ENCODE results near the gene NRAP.

The NRAP gene

GRCh38 chr10:113681533-113682470 lies 18.0 kb upstream of the NRAP start:
- Histone ChIP-seq H3K36me3 (ENCODE audit: control insufficient read depth in 1 of 2, insufficient read depth in 2 of 2, low read length in 2 of 2) (no peaks in the 10 kb centered on the region), H3K4me1 (ENCODE audit: control insufficient read depth in 1 of 2, insufficient read depth in 2 of 2, low read length in 2 of 2) (peaks cover 24 to 25% of the 10 kb centered on the region in 2 donors), H3K27me3 (ENCODE audit: control insufficient read depth in 1 of 2, insufficient read depth in 2 of 2, low read length in 2 of 2) (no peaks in the 10 kb centered on the region), H3K27ac (ENCODE audit: low read depth, low read length) (no peak overlapping the region), H3K9ac (ENCODE audit: low read depth in 1 of 2, low read length in 2 of 2) (peak overlapping the region; percentile 96 to 98), H3K9me3 (ENCODE audit: control insufficient read depth in 1 of 2, low read length in 2 of 2) (peaks cover under 1 to 4% of the 10 kb centered on the region in 2 donors), H3K4me3 (ENCODE audit: low read depth in 1 of 2, low read length in 2 of 2) (peak overlapping the region; percentile 86 to 95)

- H3K27me3 ChIP-seq (ENCODE audit: control insufficient read depth in 1 of 2, insufficient read depth in 2 of 2, low read length in 2 of 2) = no peaks in the 10 kb centered on the region
- peaks cover 21 to 25% of the 10 kb centered on the region in 2 donors for H3K4me1 ChIP-seq (ENCODE audit: control insufficient read depth in 1 of 2, insufficient read depth in 2 of 2, low read length in 2 of 2)
- H3K27ac ChIP-seq (ENCODE audit: low read depth, low read length) = peak overlapping the region; percentile 98
- no peaks in the 10 kb centered on the region for H3K9me3 ChIP-seq (ENCODE audit: control insufficient read depth in 1 of 2, low read length in 2 of 2)
- H3K4me3 ChIP-seq (ENCODE audit: low read depth in 1 of 2, low read length in 2 of 2) = peak overlapping the region; percentile 86 to 95
- H3K36me3 ChIP-seq (ENCODE audit: control insufficient read depth in 1 of 2, insufficient read depth in 2 of 2, low read length in 2 of 2) = no peaks in the 10 kb centered on the region
- peak overlapping the region; percentile 96 to 98 for H3K9ac ChIP-seq (ENCODE audit: low read depth in 1 of 2, low read length in 2 of 2)
Observed at GRCh38 chr10:113680190-113681111, 16.6 kb upstream of the NRAP start.

GRCh38 chr10:113679463-113680189 lies 15.8 kb upstream of the NRAP start, which contains the start of gene CASP7:
Gene CASP7, plus strand, starts transcription at chr10:113679912. Its CDS starts 17,582 bp downstream, at chr10:113697494.
- Histone ChIP-seq H3K4me3 (ENCODE audit: low read depth in 1 of 2, low read length in 2 of 2) (peak within 1 kb of the TSS; percentile 86 to 95), H3K4me1 (ENCODE audit: control insufficient read depth in 1 of 2, insufficient read depth in 2 of 2, low read length in 2 of 2) (peaks cover 15 to 25% of the 10 kb centered on the region in 2 donors), H3K9ac (ENCODE audit: low read depth in 1 of 2, low read length in 2 of 2) (peak within 1 kb of the TSS; percentile 96 to 98), H3K9me3 (ENCODE audit: control insufficient read depth in 1 of 2, low read length in 2 of 2) (no peaks in the 10 kb centered on the region), H3K36me3 (ENCODE audit: control insufficient read depth in 1 of 2, insufficient read depth in 2 of 2, low read length in 2 of 2) (no peaks in the 10 kb centered on the region), H3K27ac (ENCODE audit: low read depth, low read length) (peak within 1 kb of the TSS; percentile 98), H3K27me3 (ENCODE audit: control insufficient read depth in 1 of 2, insufficient read depth in 2 of 2, low read length in 2 of 2) (no peaks in the 10 kb centered on the region)

- H3K4me3 ChIP-seq (ENCODE audit: low read depth in 1 of 2, low read length in 2 of 2) = no peak overlapping the region
- no peaks in the 10 kb centered on the region for H3K36me3 ChIP-seq (ENCODE audit: control insufficient read depth in 1 of 2, insufficient read depth in 2 of 2, low read length in 2 of 2)
Observed at GRCh38 chr10:113666682-113667252, 2.9 kb upstream of the NRAP start.

GRCh38 chr10:113665806-113666354 lies 2.0 kb upstream of the NRAP start:
- H3K9me3 ChIP-seq (ENCODE audit: control insufficient read depth in 1 of 2, low read length in 2 of 2) = peaks cover 0 to 8% of the 10 kb centered on the region in 2 donors
- H3K27me3 ChIP-seq (ENCODE audit: control insufficient read depth in 1 of 2, insufficient read depth in 2 of 2, low read length in 2 of 2) = no peaks in the 10 kb centered on the region
- H3K4me1 ChIP-seq (ENCODE audit: control insufficient read depth in 1 of 2, insufficient read depth in 2 of 2, low read length in 2 of 2) = no peaks in the 10 kb centered on the region
- H3K36me3 ChIP-seq (ENCODE audit: control insufficient read depth in 1 of 2, insufficient read depth in 2 of 2, low read length in 2 of 2) = no peaks in the 10 kb centered on the region
- H3K27ac ChIP-seq (ENCODE audit: low read depth, low read length) = no peak overlapping the region
- no peak overlapping the region for H3K4me3 ChIP-seq (ENCODE audit: low read depth in 1 of 2, low read length in 2 of 2)
- H3K9ac ChIP-seq (ENCODE audit: low read depth in 1 of 2, low read length in 2 of 2) = no peak overlapping the region

More at GRCh38 chr10:113666682-113667252, 2.9 kb upstream of the NRAP start:
- Histone ChIP-seq H3K9ac (ENCODE audit: low read depth in 1 of 2, low read length in 2 of 2) (no peak overlapping the region), H3K27ac (ENCODE audit: low read depth, low read length) (no peak overlapping the region), H3K27me3 (ENCODE audit: control insufficient read depth in 1 of 2, insufficient read depth in 2 of 2, low read length in 2 of 2) (no peaks in the 10 kb centered on the region), H3K4me1 (ENCODE audit: control insufficient read depth in 1 of 2, insufficient read depth in 2 of 2, low read length in 2 of 2) (no peaks in the 10 kb centered on the region), H3K9me3 (ENCODE audit: control insufficient read depth in 1 of 2, low read length in 2 of 2) (peaks cover 0 to 8% of the 10 kb centered on the region in 2 donors)

GRCh38 chr10:113665352-113665751 lies 1.5 kb upstream of the NRAP start:
- Histone ChIP-seq H3K9ac (ENCODE audit: low read depth in 1 of 2, low read length in 2 of 2) (no peak overlapping the region), H3K4me3 (ENCODE audit: low read depth in 1 of 2, low read length in 2 of 2) (no peak overlapping the region), H3K27ac (ENCODE audit: low read depth, low read length) (no peak overlapping the region), H3K4me1 (ENCODE audit: control insufficient read depth in 1 of 2, insufficient read depth in 2 of 2, low read length in 2 of 2) (no peaks in the 10 kb centered on the region), H3K27me3 (ENCODE audit: control insufficient read depth in 1 of 2, insufficient read depth in 2 of 2, low read length in 2 of 2) (no peaks in the 10 kb centered on the region), H3K36me3 (ENCODE audit: control insufficient read depth in 1 of 2, insufficient read depth in 2 of 2, low read length in 2 of 2) (no peaks in the 10 kb centered on the region), H3K9me3 (ENCODE audit: control insufficient read depth in 1 of 2, low read length in 2 of 2) (peaks cover 0 to 4% of the 10 kb centered on the region in 2 donors)

GRCh38 chr10:113663142-113663541 lies 699 bp downstream of the NRAP start:
- Histone ChIP-seq H3K9ac (ENCODE audit: low read depth in 1 of 2, low read length in 2 of 2) (no peak overlapping the region), H3K36me3 (ENCODE audit: control insufficient read depth in 1 of 2, insufficient read depth in 2 of 2, low read length in 2 of 2) (no peaks in the 10 kb centered on the region), H3K27me3 (ENCODE audit: control insufficient read depth in 1 of 2, insufficient read depth in 2 of 2, low read length in 2 of 2) (no peaks in the 10 kb centered on the region), H3K4me1 (ENCODE audit: control insufficient read depth in 1 of 2, insufficient read depth in 2 of 2, low read length in 2 of 2) (no peaks in the 10 kb centered on the region), H3K27ac (ENCODE audit: low read depth, low read length) (no peak overlapping the region), H3K9me3 (ENCODE audit: control insufficient read depth in 1 of 2, low read length in 2 of 2) (no peaks in the 10 kb centered on the region), H3K4me3 (ENCODE audit: low read depth in 1 of 2, low read length in 2 of 2) (no peak overlapping the region)

- H3K9ac ChIP-seq (ENCODE audit: low read depth in 1 of 2, low read length in 2 of 2) = no peak overlapping the region
- no peaks in the 10 kb centered on the region for H3K36me3 ChIP-seq (ENCODE audit: control insufficient read depth in 1 of 2, insufficient read depth in 2 of 2, low read length in 2 of 2)
- H3K27ac ChIP-seq (ENCODE audit: low read depth, low read length) = no peak overlapping the region
- H3K4me1 ChIP-seq (ENCODE audit: control insufficient read depth in 1 of 2, insufficient read depth in 2 of 2, low read length in 2 of 2) = no peaks in the 10 kb centered on the region
- no peak overlapping the region for H3K4me3 ChIP-seq (ENCODE audit: low read depth in 1 of 2, low read length in 2 of 2)
- H3K9me3 ChIP-seq (ENCODE audit: control insufficient read depth in 1 of 2, low read length in 2 of 2) = no peaks in the 10 kb centered on the region
- no peaks in the 10 kb centered on the region for H3K27me3 ChIP-seq (ENCODE audit: control insufficient read depth in 1 of 2, insufficient read depth in 2 of 2, low read length in 2 of 2)
Observed at GRCh38 chr10:113661332-113661731, 2.5 kb downstream of the NRAP start.

GRCh38 chr10:113657544-113657943 lies 6.3 kb downstream of the NRAP start:
- Histone ChIP-seq H3K27ac (ENCODE audit: low read depth, low read length) (no peak overlapping the region), H3K36me3 (ENCODE audit: control insufficient read depth in 1 of 2, insufficient read depth in 2 of 2, low read length in 2 of 2) (no peaks in the 10 kb centered on the region), H3K4me3 (ENCODE audit: low read depth in 1 of 2, low read length in 2 of 2) (no peak overlapping the region)

More at GRCh38 chr10:113657544-113657943, 6.3 kb downstream of the NRAP start:
- no peaks in the 10 kb centered on the region for H3K4me1 ChIP-seq (ENCODE audit: control insufficient read depth in 1 of 2, insufficient read depth in 2 of 2, low read length in 2 of 2)
- no peaks in the 10 kb centered on the region for H3K9me3 ChIP-seq (ENCODE audit: control insufficient read depth in 1 of 2, low read length in 2 of 2)
- no peak overlapping the region for H3K9ac ChIP-seq (ENCODE audit: low read depth in 1 of 2, low read length in 2 of 2)
- H3K27me3 ChIP-seq (ENCODE audit: control insufficient read depth in 1 of 2, insufficient read depth in 2 of 2, low read length in 2 of 2) = no peaks in the 10 kb centered on the region
